Esophagus squamous epithelium (tissue), 5 donors: Measurements from ENCODE around the gene THOC1. TPM values are rescaled to one million over a fixed set of nuclear protein-coding genes. Genes with fewer than 3 reads are reported as not detected.

Source experiments
- DNase-seq: peaks from one replicate; lab custom pipeline; 2025; lab: John Stamatoyannopoulos, UW
- H3K27ac ChIP-seq, 4 donors: fragments of 200-600 bp; sonication (generic); one replicate each; pipeline ENCODE4 v1.5.1; 2016 to 2019; ENCODE audit warnings: mild to moderate bottlenecking in 1 of 4
- H3K27me3 ChIP-seq, 4 donors: fragments of 200-600 bp; sonication (generic); 1 replicate in 3 of 4; 2 replicates in 1 of 4; pipeline versions ENCODE4 v1.5.1 to v1.6.0; 2017 to 2021; ENCODE audit warnings: antibody characterized with exemption in 1 of 4
- H3K36me3 ChIP-seq, 3 donors: fragments of 200-600 bp; sonication (generic); one replicate each; pipeline ENCODE4 v1.5.1; 2016 to 2019
- H3K4me1 ChIP-seq, 3 donors: fragments of 200-600 bp; sonication (generic); one replicate each; pipeline ENCODE4 v1.5.1; 2017 to 2019
- H3K4me3 ChIP-seq, 4 donors: fragments of 200-600 bp; sonication (generic); 1 replicate in 3 of 4; 2 replicates in 1 of 4; pipeline ENCODE4 v1.5.1; 2016 to 2019; ENCODE audit warnings: mild to moderate bottlenecking in 2 of 4, moderate library complexity in 1 of 4
- H3K9me3 ChIP-seq, 3 donors: fragments of 200-600 bp; sonication (generic); one replicate each; pipeline ENCODE4 v1.5.1; 2016 to 2019
- CTCF ChIP-seq, 6 experiments: fragments of 450-650 bp in 4 of 6; fragments of 200-600 bp in 2 of 6; sonication (generic) in 2 of 6; IDR thresholded peaks; one replicate each; pipeline ENCODE4 v1.5.1; 2016 to 2019; ENCODE audit warnings: antibody characterized with exemption in 6 of 6, mild to moderate bottlenecking in 4 of 6, moderate library complexity in 4 of 6
- POLR2A ChIP-seq, 4 donors: fragments of 450-650 bp; IDR thresholded peaks; one replicate each; pipeline ENCODE4 v1.6.1; 2017; ENCODE audit warnings: antibody characterized with exemption in 4 of 4, mild to moderate bottlenecking in 4 of 4, moderate library complexity in 3 of 4
- WGBS, 2 donors: methylation state at CpG; one replicate each; pipeline ENCODE4 v1.1.5; 2018; 5-methylcytosine and 5-hydroxymethylcytosine counted together
- intact Hi-C: fragments of 100-400 bp; cut with DNase I; formaldehyde crosslinking; loops from one replicate; pipeline ENCODE4 v1.15.0; 2022
- total RNA-seq, 4 donors: library from RNA; depleted of rRNA; stranded (reverse); fragments of >200 nt; gene quantifications; one replicate each; pipeline ENCODE4 v1.1.0, GENCODE V29; 2016
- donor health status: DM: yes; HTN: yes; CAD: no.

THOC1 gene
- total RNA-seq, 4 donors from 2014 or later = 17.6 to 59.7 (median 30.1) TPM

GRCh38 chr18:240175-240574 is 27.7 kb downstream of the THOC1 start:
- Histone ChIP-seq H3K4me3 (no peak overlapping the region), H3K9me3 (no peaks in the 10 kb centered on the region), H3K4me1 (no peaks in the 10 kb centered on the region), H3K36me3 (peaks cover 0 to 69% (median 0%) of the 10 kb centered on the region in 3 donors), H3K27me3 (no peaks in the 10 kb centered on the region), H3K27ac (no peak overlapping the region)
- intact Hi-C loops = no loop called here
- WGBS, 2 donors = 100% methylated on average over 1 of the region's 1 CpG
- TF ChIP-seq CTCF (IDR thresholded peaks at IDR 0.05) = no peak
- no peak for TF ChIP-seq POLR2A (IDR thresholded peaks at IDR 0.05)
- no peak for DNase-seq

- Histone ChIP-seq H3K4me3 (no peak overlapping the region), H3K36me3 (peaks cover 0 to 6% (median 4%) of the 10 kb centered on the region in 3 donors), H3K9me3 (no peaks in the 10 kb centered on the region), H3K27me3 (no peaks in the 10 kb centered on the region), H3K27ac (no peak overlapping the region), H3K4me1 (no peaks in the 10 kb centered on the region)
- 64 to 83% methylated on average over 1 of the region's 1 CpG for WGBS, 2 donors
- TF ChIP-seq POLR2A (IDR thresholded peaks at IDR 0.05) (no peak), CTCF (IDR thresholded peaks at IDR 0.05) (no peak)
- intact Hi-C loops = no loop called here
- no peak for DNase-seq
These were observed 36.3 kb downstream of the THOC1 start for GRCh38 chr18:231563-231962.

- H3K27me3 ChIP-seq = no peaks in the 10 kb centered on the region
- TF ChIP-seq CTCF (IDR thresholded peaks at IDR 0.05) (no peak), POLR2A (IDR thresholded peaks at IDR 0.05) (no peak)
- DNase-seq = no peak
- intact Hi-C loops = no loop called here
- WGBS, 2 donors = 91 to 92% methylated on average over 1 of the region's 1 CpG
- H3K36me3 ChIP-seq = peaks cover 0 to 35% (median 7%) of the 10 kb centered on the region in 3 donors
- no peak overlapping the region for H3K27ac ChIP-seq
- no peaks in the 10 kb centered on the region for H3K9me3 ChIP-seq
- H3K4me1 ChIP-seq = no peaks in the 10 kb centered on the region
- no peak overlapping the region for H3K4me3 ChIP-seq
These were observed 39.3 kb downstream of the THOC1 start for GRCh38 chr18:228586-228985.

- DNase-seq = no peak
- H3K4me1 ChIP-seq = no peaks in the 10 kb centered on the region
- intact Hi-C loops = no loop called here
- 88 to 93% methylated on average over 4 of the region's 4 CpGs for WGBS, 2 donors
- H3K27me3 ChIP-seq = no peaks in the 10 kb centered on the region
- no peak for TF ChIP-seq CTCF (IDR thresholded peaks at IDR 0.05)
- no peak overlapping the region for H3K4me3 ChIP-seq
- H3K27ac ChIP-seq = no peak overlapping the region
- peaks cover 0 to 42% (median 7%) of the 10 kb centered on the region in 3 donors for H3K36me3 ChIP-seq
- no peaks in the 10 kb centered on the region for H3K9me3 ChIP-seq
These were observed 39.9 kb downstream of the THOC1 start for GRCh38 chr18:227902-228301.

GRCh38 chr18:227374-227773 is 40.5 kb downstream of the THOC1 start:
- H3K36me3 ChIP-seq = peaks cover 0 to 47% (median 7%) of the 10 kb centered on the region in 3 donors
- no peak overlapping the region for H3K4me3 ChIP-seq
- intact Hi-C loops = no loop called here
- no peak overlapping the region for H3K27ac ChIP-seq
- H3K9me3 ChIP-seq = no peaks in the 10 kb centered on the region
- TF ChIP-seq POLR2A (IDR thresholded peaks at IDR 0.05) (no peak), CTCF (IDR thresholded peaks at IDR 0.05) (no peak)
- H3K27me3 ChIP-seq = no peaks in the 10 kb centered on the region
- no peaks in the 10 kb centered on the region for H3K4me1 ChIP-seq
- no peak for DNase-seq
- WGBS, 2 donors = 93 to 95% methylated on average over 6 of the region's 6 CpGs
